Common myeloid progenitor, CD34-positive (primary cell): ENCODE measurements around the gene FLNC.
A peak's percentile ranks its signal among the peaks of the same experiment; 100 is the strongest.

ENCODE experiments used
- CTCF ChIA-PET: fragments of 350-600 bp; sonication (Branson Sonifier 250); formaldehyde crosslinking; loops from one replicate; lab custom pipeline; 2021; ENCODE audit warnings: antibody characterized with exemption; lab: Charles Lee
- POLR2A ChIA-PET: fragments of 350-600 bp; sonication (Branson Sonifier 250); formaldehyde crosslinking; loops from one replicate; lab custom pipeline; 2021; ENCODE audit warnings: antibody characterized with exemption; lab: Charles Lee
- DNase-seq, 3 donors: peaks; one replicate each; pipeline versions ENCODE4 v3.0.0 to v3.0.0-alpha.2; 2013
- H3K27ac ChIP-seq, 2 experiments: 1 replicate in 1 of 2; 2 replicates in 1 of 2; pipeline ENCODE4 v1.7.0; 2013; ENCODE audit warnings: inconsistent platforms in 2 of 2, low read length in 2 of 2, mild to moderate bottlenecking in 2 of 2, low read depth in 1 of 2, moderate library complexity in 1 of 2; ENCODE audit not compliant: severe bottlenecking in 2 of 2, insufficient read depth in 1 of 2, poor library complexity in 1 of 2
- H3K27me3 ChIP-seq, 5 experiments: replicated peaks in 2 of 5; 1 replicate in 3 of 5; 2 replicates in 2 of 5; pipeline versions ENCODE4 v1.6.1 to v1.7.0; 2013; ENCODE audit warnings: low read length in 4 of 5, mild to moderate bottlenecking in 2 of 5, moderate library complexity in 2 of 5, inconsistent platforms in 1 of 5; ENCODE audit not compliant: insufficient read depth in 5 of 5, control insufficient read depth in 4 of 5
- H3K36me3 ChIP-seq, 4 experiments: 1 replicate in 2 of 4; 2 replicates in 2 of 4; pipeline versions ENCODE4 v1.6.1 to v1.7.0; 2013; ENCODE audit warnings: low read length in 3 of 4, control low read depth in 1 of 4, mild to moderate bottlenecking in 1 of 4; ENCODE audit not compliant: control insufficient read depth in 4 of 4, insufficient read depth in 4 of 4
- H3K4me1 ChIP-seq, 4 experiments: 1 replicate in 3 of 4; 2 replicates in 1 of 4; pipeline versions ENCODE4 v1.6.1 to v1.7.1; 2013; ENCODE audit warnings: low read length in 3 of 4, mild to moderate bottlenecking in 3 of 4, control low read depth in 1 of 4, inconsistent platforms in 1 of 4, moderate library complexity in 1 of 4; ENCODE audit not compliant: control insufficient read depth in 4 of 4, insufficient read depth in 4 of 4; ENCODE audit errors: control extremely low read depth in 1 of 4
- H3K4me3 ChIP-seq, 7 experiments: 1 replicate in 4 of 7; 2 replicates in 3 of 7; pipeline versions ENCODE4 v1.5.1 to v1.7.0; 2013; ENCODE audit warnings: mild to moderate bottlenecking in 7 of 7, low read length in 6 of 7, moderate library complexity in 6 of 7, inconsistent platforms in 2 of 7, low read depth in 2 of 7, control low read depth in 1 of 7; ENCODE audit not compliant: insufficient read depth in 4 of 7, control insufficient read depth in 1 of 7; ENCODE audit errors: extremely low read depth in 1 of 7
- H3K9me3 ChIP-seq, 5 experiments: 1 replicate in 4 of 5; 2 replicates in 1 of 5; pipeline versions ENCODE4 v1.6.1 to v1.7.1; 2013; ENCODE audit warnings: low read length in 4 of 5, mild to moderate bottlenecking in 2 of 5, inconsistent platforms in 1 of 5, low read depth in 1 of 5, moderate library complexity in 1 of 5; ENCODE audit not compliant: control insufficient read depth in 4 of 5, insufficient read depth in 2 of 5; ENCODE audit errors: control extremely low read depth in 1 of 5
- WGBS: methylation state at CpG from one replicate; pipeline ENCODE4 v1.1.5; 2013; ENCODE audit not compliant: insufficient coverage; 5-methylcytosine and 5-hydroxymethylcytosine counted together

Gene FLNC

GRCh38 chr7:128841921-128842673 lies 11.9 kb downstream of the FLNC start:
- no peaks in the 10 kb centered on the region for H3K9me3 ChIP-seq
- POLR2A ChIA-PET: interaction anchor here (0.5 to 1.0 kb wide), 2 partner anchors 9 to 11 kb away, joined by 3 read pairs; no protein-coding TSS in a partner anchor
- peaks cover 0 to 6% (median 2%) of the 10 kb centered on the region in 4 experiments for H3K4me1 ChIP-seq
- no peaks in the 10 kb centered on the region for H3K36me3 ChIP-seq
- peak; percentile 56 to 70 (median 66) for DNase-seq
- H3K27ac ChIP-seq: no peak overlapping the region
- H3K4me3 ChIP-seq: peak overlapping the region in 2 of 7 experiments; percentile 26 to 75
- no peaks in the 10 kb centered on the region for H3K27me3 ChIP-seq
- CTCF ChIA-PET: interaction anchor here (0.7 to 8.1 kb wide), 16 partner anchors 9 to 389 kb away, joined by 3 to 83 read pairs (median 4); no protein-coding TSS in a partner anchor
- WGBS: 57% methylated on average over 24 of the region's 35 CpGs

- no peaks in the 10 kb centered on the region for H3K9me3 ChIP-seq
- POLR2A ChIA-PET: interaction anchor here (1.0 kb wide), 1 partner anchor 10 kb away, joined by 3 read pairs; no protein-coding TSS in a partner anchor
Observed at GRCh38 chr7:128842674-128843641, 12.8 kb downstream of the FLNC start.

GRCh38 chr7:128843938-128844621 lies 13.9 kb downstream of the FLNC start:
- no peaks in the 10 kb centered on the region for H3K36me3 ChIP-seq
- peaks cover 0 to 6% (median 2%) of the 10 kb centered on the region in 4 experiments for H3K4me1 ChIP-seq
- H3K27me3 ChIP-seq: no peaks in the 10 kb centered on the region
- 97% methylated on average over 16 of the region's 17 CpGs for WGBS
- no peak overlapping the region for H3K4me3 ChIP-seq
- ChIA-PET POLR2A (no interaction called here), CTCF (interaction anchor here (0.9 to 8.1 kb wide), 5 partner anchors 12 to 37 kb away, joined by 3 to 83 read pairs (median 8); partner anchors contain the start of gene ATP6V1F)
- no peak for DNase-seq
- no peaks in the 10 kb centered on the region for H3K9me3 ChIP-seq
- no peak overlapping the region for H3K27ac ChIP-seq

More at GRCh38 chr7:128842674-128843641, 12.8 kb downstream of the FLNC start:
- Histone ChIP-seq H3K4me1 (peaks cover 0 to 6% (median 2%) of the 10 kb centered on the region in 4 experiments), H3K36me3 (no peaks in the 10 kb centered on the region), H3K27ac (no peak overlapping the region), H3K27me3 (no peaks in the 10 kb centered on the region), H3K4me3 (peak overlapping the region in 1 of 7 experiments; percentile 75)
- CTCF ChIA-PET: interaction anchor here (0.7 to 8.1 kb wide), 14 partner anchors 8 to 390 kb away, joined by 3 to 83 read pairs (median 4); partner anchors contain the start of gene ATP6V1F
- no peak for DNase-seq
- 96% methylated on average over 38 of the region's 38 CpGs for WGBS

GRCh38 chr7:128844777-128845311 lies 14.6 kb downstream of the FLNC start:
- Histone ChIP-seq H3K4me3 (no peak overlapping the region), H3K4me1 (peaks cover 0 to 6% (median 2%) of the 10 kb centered on the region in 4 experiments), H3K27ac (no peak overlapping the region), H3K9me3 (no peaks in the 10 kb centered on the region), H3K27me3 (no peaks in the 10 kb centered on the region), H3K36me3 (no peaks in the 10 kb centered on the region)
- ChIA-PET CTCF (interaction anchor here (5.1 to 8.1 kb wide), 2 partner anchors 12 to 36 kb away, joined by 28 to 83 read pairs; no protein-coding TSS in a partner anchor), POLR2A (no interaction called here)
- WGBS: 96% methylated on average over 25 of the region's 25 CpGs
- no peak for DNase-seq

GRCh38 chr7:128845475-128845874 lies 15.3 kb downstream of the FLNC start:
- H3K4me3 ChIP-seq: no peak overlapping the region
- H3K4me1 ChIP-seq: peaks cover 0 to 6% (median 2%) of the 10 kb centered on the region in 4 experiments
- CTCF ChIA-PET: interaction anchor here (0.9 to 8.1 kb wide), 2 partner anchors 15 to 36 kb away, joined by 4 to 83 read pairs; no protein-coding TSS in a partner anchor
- no peak overlapping the region for H3K27ac ChIP-seq
- H3K9me3 ChIP-seq: no peaks in the 10 kb centered on the region
- DNase-seq: no peak
- POLR2A ChIA-PET: no interaction called here
- H3K27me3 ChIP-seq: no peaks in the 10 kb centered on the region
- 97% methylated on average over 5 of the region's 5 CpGs for WGBS
- H3K36me3 ChIP-seq: no peaks in the 10 kb centered on the region

- DNase-seq: no peak
- Histone ChIP-seq H3K9me3 (no peaks in the 10 kb centered on the region), H3K4me3 (no peak overlapping the region), H3K27me3 (no peaks in the 10 kb centered on the region), H3K36me3 (no peaks in the 10 kb centered on the region), H3K27ac (no peak overlapping the region), H3K4me1 (peaks cover 0 to 6% (median 2%) of the 10 kb centered on the region in 4 experiments)
- 96% methylated on average over 19 of the region's 19 CpGs for WGBS
- CTCF ChIA-PET: interaction anchor here (0.9 to 8.1 kb wide), 3 partner anchors 14 to 35 kb away, joined by 4 to 83 read pairs (median 6); partner anchors contain the start of gene ATP6V1F
- POLR2A ChIA-PET: no interaction called here
Observed at GRCh38 chr7:128845987-128846386, 15.8 kb downstream of the FLNC start.
